IMR-90 (cell line): Measurements from ENCODE around the gene TTC21A. TPM values are rescaled to one million over a fixed set of nuclear protein-coding genes. Genes with fewer than 3 reads are reported as not detected.
A peak's percentile ranks its signal among the peaks of the same experiment; 100 is the strongest.

ENCODE experiments used
- ATAC-seq: fragments of 200-7000 bp; cut with Tn5 transposase; 2 replicates; pipeline ENCODE4 v1.9.1; 2020; ENCODE audit warnings: low read depth, mild to moderate bottlenecking, moderate library complexity
- BruUV-seq: library from RNA; stranded (reverse); fragments of 400-500 nt; replicated peaks from 2 replicates; lab custom pipeline; 2021; lab: Mats Ljungman, UMichigan
- CTCF ChIA-PET: fragments of 300-600 bp; formaldehyde crosslinking; extraction: SDS; loops from one replicate; lab custom pipeline; 2021; ENCODE audit warnings: antibody characterized with exemption; lab: Yijun Ruan, JAX
- POLR2A ChIA-PET: fragments of 300-600 bp; sonication (Branson Sonifier 250); formaldehyde crosslinking; loops from one replicate; lab custom pipeline; 2022; ENCODE audit warnings: antibody characterized with exemption; ENCODE audit not compliant: unreplicated experiment; lab: Charles Lee
- DNase-seq: peaks from one replicate; pipeline ENCODE4 v3.0.0; 2013
- H2AFZ ChIP-seq: replicated peaks from 2 replicates; pipeline ENCODE3; 2013; ENCODE audit warnings: low read length, mild to moderate bottlenecking; ENCODE audit not compliant: poor library complexity
- H2AK5ac ChIP-seq: 2 replicates; pipeline ENCODE4 v1.6.1; 2013; ENCODE audit warnings: low read depth, low read length, inconsistent platforms
- H2AK9ac ChIP-seq: replicated peaks from 2 replicates; pipeline ENCODE3; 2013; ENCODE audit warnings: mild to moderate bottlenecking, low read depth, low read length, moderate library complexity; ENCODE audit not compliant: poor library complexity
- H2BK120ac ChIP-seq: 2 replicates; pipeline ENCODE4 v1.6.1; 2013; ENCODE audit warnings: low read depth, low read length, inconsistent platforms
- H2BK15ac ChIP-seq: 3 replicates; pipeline ENCODE4 v1.6.1; 2013; ENCODE audit warnings: low read depth, low read length, inconsistent platforms
- H2BK20ac ChIP-seq: 2 replicates; pipeline ENCODE4 v1.6.1; 2013; ENCODE audit warnings: low read depth, mild to moderate bottlenecking, inconsistent platforms, low read length, moderate library complexity
- H2BK5ac ChIP-seq: 2 replicates; pipeline ENCODE4 v1.6.1; 2013; ENCODE audit warnings: mild to moderate bottlenecking, low read depth, low read length, inconsistent platforms; ENCODE audit not compliant: poor library complexity, severe bottlenecking
- H3K14ac ChIP-seq: replicated peaks from 2 replicates; pipeline ENCODE4 v1.6.1; 2013; ENCODE audit warnings: low read depth, low read length, inconsistent platforms
- H3K18ac ChIP-seq: 2 replicates; pipeline ENCODE4 v1.6.1; 2013; ENCODE audit warnings: low read depth, low read length, control low read depth
- H3K23ac ChIP-seq: 2 replicates; pipeline ENCODE4 v1.6.1; 2013; ENCODE audit warnings: low read depth, low read length, inconsistent platforms
- H3K27ac ChIP-seq: 2 replicates; pipeline ENCODE4 v1.5.1; 2013; ENCODE audit warnings: mild to moderate bottlenecking, control low read depth, low read length; ENCODE audit not compliant: insufficient read depth
- H3K27me3 ChIP-seq: 2 replicates; pipeline ENCODE4 v1.6.1; 2013; ENCODE audit warnings: low read length; ENCODE audit not compliant: control insufficient read depth, insufficient read depth
- H3K36me3 ChIP-seq: 2 replicates; pipeline ENCODE4 v1.6.1; 2013; ENCODE audit warnings: low read length, mixed read lengths; ENCODE audit not compliant: control insufficient read depth, insufficient read depth
- H3K4ac ChIP-seq: 2 replicates; pipeline ENCODE4 v1.6.1; 2013; ENCODE audit warnings: low read depth, low read length, inconsistent platforms
- H3K4me1 ChIP-seq: 2 replicates; pipeline ENCODE4 v1.6.1; 2013; ENCODE audit warnings: low read length, mixed read lengths; ENCODE audit not compliant: control insufficient read depth, insufficient read depth
- H3K4me2 ChIP-seq: 2 replicates; pipeline ENCODE4 v1.6.1; 2013; ENCODE audit warnings: low read depth, mild to moderate bottlenecking, control low read depth, low read length, moderate library complexity
- H3K4me3 ChIP-seq: 2 replicates; pipeline ENCODE4 v1.5.1; 2013; ENCODE audit warnings: low read depth, mild to moderate bottlenecking, control low read depth, low read length, moderate library complexity; ENCODE audit not compliant: insufficient read depth
- H3K56ac ChIP-seq: 2 replicates; pipeline ENCODE4 v1.6.1; 2013; ENCODE audit warnings: low read length, inconsistent platforms; ENCODE audit not compliant: insufficient read depth; ENCODE audit errors: extremely low read depth
- H3K79me1 ChIP-seq, 2 experiments: 2 replicates each; pipeline ENCODE4 v1.6.1; 2013; ENCODE audit warnings: low read length in 2 of 2, inconsistent platforms in 1 of 2, low read depth in 1 of 2
- H3K9ac ChIP-seq: 2 replicates; pipeline ENCODE4 v1.6.1; 2013; ENCODE audit warnings: low read depth, low read length, control low read depth
- H3K9me1 ChIP-seq: 2 replicates; pipeline ENCODE4 v1.6.1; 2013; ENCODE audit warnings: low read length, inconsistent platforms; ENCODE audit not compliant: insufficient read depth
- H3K9me3 ChIP-seq: 2 replicates; pipeline ENCODE4 v1.6.1; 2013; ENCODE audit warnings: low read length; ENCODE audit not compliant: control insufficient read depth, insufficient read depth
- H4K20me1 ChIP-seq: 2 replicates; pipeline ENCODE4 v1.6.1; 2013; ENCODE audit warnings: low read length, inconsistent platforms; ENCODE audit not compliant: insufficient read depth
- H4K5ac ChIP-seq: 2 replicates; pipeline ENCODE4 v1.6.1; 2013; ENCODE audit warnings: mild to moderate bottlenecking, low read depth, low read length, control low read depth
- H4K8ac ChIP-seq, 2 experiments: 2 replicates each; pipeline ENCODE4 v1.6.1; 2013; ENCODE audit warnings: low read depth in 2 of 2, low read length in 2 of 2, control low read depth in 1 of 2, inconsistent platforms in 1 of 2
- H4K91ac ChIP-seq: 2 replicates; pipeline ENCODE4 v1.6.1; 2013; ENCODE audit warnings: low read depth, low read length, inconsistent platforms; ENCODE audit not compliant: insufficient read depth
- BHLHE40 ChIP-seq: fragments of 150-350 bp; IDR thresholded peaks from 2 replicates; pipeline ENCODE4 v1.6.1; 2016; ENCODE audit warnings: mild to moderate bottlenecking, low read depth, low read length
- CEBPB ChIP-seq: IDR thresholded peaks from 2 replicates; pipeline ENCODE4 v1.6.1; 2012; ENCODE audit warnings: low read depth, low read length, improper control_type of control experiment
- CHD1 ChIP-seq: IDR thresholded peaks from 2 replicates; pipeline ENCODE4 v1.6.1; 2012; ENCODE audit warnings: low read depth, low read length, improper control_type of control experiment
- CTCF ChIP-seq: conservative IDR thresholded peaks from 2 replicates; pipeline ENCODE4 v1.5.1; 2012; ENCODE audit warnings: mild to moderate bottlenecking, low read depth, low read length, improper control_type of control experiment
- ELK1 ChIP-seq: fragments of 150-350 bp; IDR thresholded peaks from 2 replicates; pipeline ENCODE4 v1.6.1; 2016; ENCODE audit warnings: low read depth, mild to moderate bottlenecking, low read length, moderate library complexity, borderline replicate concordance
- FOS ChIP-seq: fragments of 150-350 bp; IDR thresholded peaks from 2 replicates; pipeline ENCODE4 v1.6.1; 2016; ENCODE audit warnings: low read depth, low read length
- MAFK ChIP-seq: IDR thresholded peaks from 2 replicates; pipeline ENCODE4 v1.6.1; 2012; ENCODE audit warnings: low read depth, low read length, improper control_type of control experiment
- MAZ ChIP-seq: IDR thresholded peaks from 2 replicates; pipeline ENCODE4 v1.6.1; 2012; ENCODE audit warnings: low read depth, mild to moderate bottlenecking, low read length, improper control_type of control experiment, moderate library complexity, borderline replicate concordance
- MXI1 ChIP-seq: IDR thresholded peaks from 2 replicates; pipeline ENCODE4 v1.6.1; 2012; ENCODE audit warnings: low read depth, mild to moderate bottlenecking, low read length, moderate library complexity, borderline replicate concordance
- NFE2L2 ChIP-seq: fragments of 150-350 bp; IDR thresholded peaks from 2 replicates; pipeline ENCODE4 v1.6.1; 2016; ENCODE audit warnings: low read depth, mild to moderate bottlenecking, low read length
- POLR2A ChIP-seq: IDR thresholded peaks from 2 replicates; pipeline ENCODE4 v1.6.1; 2012; ENCODE audit warnings: mild to moderate bottlenecking, low read depth, low read length
- RAD21 ChIP-seq: IDR thresholded peaks from 2 replicates; pipeline ENCODE4 v1.6.1; 2012; ENCODE audit warnings: low read length, improper control_type of control experiment
- RCOR1 ChIP-seq: IDR thresholded peaks from 2 replicates; pipeline ENCODE4 v1.6.1; 2012; ENCODE audit warnings: mild to moderate bottlenecking, low read length, improper control_type of control experiment; ENCODE audit not compliant: insufficient replicate concordance
- RFX5 ChIP-seq: IDR thresholded peaks from 2 replicates; pipeline ENCODE4 v1.8.0; 2012; ENCODE audit warnings: low read depth, mild to moderate bottlenecking, low read length, moderate library complexity
- SMC3 ChIP-seq: fragments of 150-350 bp; IDR thresholded peaks from 2 replicates; pipeline ENCODE4 v1.6.1; 2016; ENCODE audit warnings: low read depth, mild to moderate bottlenecking, antibody characterized with exemption, low read length, moderate library complexity
- WGBS, 2 experiments: methylation state at CpG; one replicate each; pipeline versions ENCODE4 v1.1.5 to v1.1.7; 2013; ENCODE audit warnings: missing lambda C conversion rate in 2 of 2; ENCODE audit not compliant: insufficient read length in 1 of 2; ENCODE audit errors: extremely low coverage in 2 of 2; 5-methylcytosine and 5-hydroxymethylcytosine counted together
- dilution Hi-C: fragments of 300-500 bp; cut with HindIII; formaldehyde crosslinking; loops from one replicate; pipeline ENCODE4 v1.14.3; 2018; ENCODE audit warnings: low sequenced_read_pairs; ENCODE audit not compliant: unreplicated experiment
- in situ Hi-C: fragments of 300-500 bp; cut with MboI; formaldehyde crosslinking; loops from 3 replicates; pipeline ENCODE4 v1.14.3; 2019; ENCODE audit warnings: low sequenced_read_pairs, inconsistent platforms, mixed read lengths
- intact Hi-C: fragments of 100-400 bp; cut with micrococcal nuclease; formaldehyde crosslinking; loops from 2 replicates; pipeline ENCODE4 v1.10.0; 2022
- polyA plus RNA-seq, 3 experiments: library from polyadenylated mRNA; depleted of rRNA; stranded (reverse); fragments of >200 nt; gene quantifications; 2 replicates each; pipeline ENCODE4 v1.2.3, GENCODE V29; 2012; ENCODE audit warnings: low replicate concordance in 1 of 3
- total RNA-seq: library from RNA; depleted of rRNA; stranded (reverse); fragments of >200 nt; gene quantifications from 2 replicates; pipeline ENCODE4 v1.2.3, GENCODE V29; 2012

The TTC21A gene
- total and polyA plus RNA-seq, 2 of the 4 experiments (the other 2 are of a cell fraction), result 0.90 to 1.8 TPM

GRCh38 chr3:39176025-39176714 is 68.7 kb downstream of the TTC21A start:
- no peak overlapping the region for H3K56ac ChIP-seq
- H2BK5ac ChIP-seq, result no peak overlapping the region
- peaks cover 11% of the 10 kb centered on the region for H3K4me1 ChIP-seq
- peak overlapping the region; percentile 43; the same call in 1 of the 2 replicates for H2BK120ac ChIP-seq
- peak overlapping the region in 1 of 2 experiments; percentile 5; a peak in 1 of 4 replicates for H4K8ac ChIP-seq
- dilution Hi-C loops, result no loop called here
- H3K14ac ChIP-seq, result no peak overlapping the region
- no peak overlapping the region for H3K4me2 ChIP-seq
- no peak overlapping the region; the same call in 1 of the 2 replicates for H2BK20ac ChIP-seq
- peak overlapping the region; percentile 24; the same call in 1 of the 2 replicates for H3K23ac ChIP-seq
- POLR2A ChIA-PET, result no interaction called here
- H3K36me3 ChIP-seq, result no peaks in the 10 kb centered on the region
- DNase-seq (no peak), ATAC-seq (no peak)
- no peak overlapping the region for H3K18ac ChIP-seq
- no peak overlapping the region for H3K27ac ChIP-seq
- in situ Hi-C loops, result no loop called here
- no peak overlapping the region for H4K5ac ChIP-seq
- intact Hi-C loops, result no loop called here
- peak overlapping the region; percentile 71 for H3K4ac ChIP-seq
- peak overlapping the region; percentile 19 for H2AFZ ChIP-seq
- H3K9me1 ChIP-seq, result peaks cover 12% of the 10 kb centered on the region
- H3K4me3 ChIP-seq, result no peak overlapping the region
- H2BK15ac ChIP-seq, result peak overlapping the region; percentile 51; the same call in 2 of the 3 replicates
- H3K27me3 ChIP-seq, result no peaks in the 10 kb centered on the region; the same call in 1 of the 2 replicates
- no peak overlapping the region; the same call in 1 of the 2 replicates for H4K91ac ChIP-seq
- CTCF ChIA-PET, result interaction anchor here (0.5 kb wide), 1 partner anchor 347 kb away, joined by 3 read pairs; no protein-coding TSS in a partner anchor
- no peak overlapping the region for H2AK9ac ChIP-seq
- H3K79me1 ChIP-seq, result peaks cover 0 to 15% of the 10 kb centered on the region in 2 experiments; a peak in 1 of 4 replicates
- H3K9me3 ChIP-seq, result no peaks in the 10 kb centered on the region
- no TSS peak for BruUV-seq
- H2AK5ac ChIP-seq, result 0 out of 2 replicates have a peak overlapping the region, but pooled peaks have one; percentile 8
- 88% methylated on average over 4 of the region's 6 CpGs; no CpG with 5 or more reads in 1 of the 2 experiments for WGBS, 2 experiments
- H4K20me1 ChIP-seq, result no peaks in the 10 kb centered on the region
- H3K9ac ChIP-seq, result no peak overlapping the region
- TF ChIP-seq MAFK, result no peak
- TF ChIP-seq CHD1, result no peak
- no peak for TF ChIP-seq RAD21
- no peak for TF ChIP-seq NFE2L2
- no peak for TF ChIP-seq POLR2A
- no peak for TF ChIP-seq FOS
- TF ChIP-seq CEBPB, result no peak
- no peak for TF ChIP-seq SMC3
- TF ChIP-seq RFX5, result no peak
- no peak for TF ChIP-seq ELK1
- TF ChIP-seq CTCF, result no peak
- no peak for TF ChIP-seq MXI1
- TF ChIP-seq BHLHE40, result no peak
- no peak for TF ChIP-seq MAZ
- no peak for TF ChIP-seq RCOR1
